ENCODE data around the gene BNC2.
"Not testable (repeated sequence)": the region's sequence is repeated elsewhere in the genome, so short reads cannot be mapped to it uniquely, and the experiment has no call there.

The BNC2 gene

GRCh38 chr9:16543686-16544085 lies 326.8 kb downstream of the BNC2 start:
- DNase-seq (ENCODE audit: low spot score), result no peak

GRCh38 chr9:16543225-16543624 lies 327.2 kb downstream of the BNC2 start:
- no peak for DNase-seq (ENCODE audit: low spot score)

- no peak for DNase-seq (ENCODE audit: low spot score)
These were observed 328.2 kb downstream of the BNC2 start for GRCh38 chr9:16542290-16542689.

- no peak for DNase-seq (ENCODE audit: low spot score)
These were observed 329.5 kb downstream of the BNC2 start for GRCh38 chr9:16540743-16541613.

GRCh38 chr9:16539626-16540025 lies 330.8 kb downstream of the BNC2 start:
- DNase-seq (ENCODE audit: low spot score), result not testable (repeated sequence)

GRCh38 chr9:16535555-16535954 lies 334.9 kb downstream of the BNC2 start:
- no peak for DNase-seq (ENCODE audit: low spot score)

GRCh38 chr9:16532681-16533450 lies 337.6 kb downstream of the BNC2 start:
- no peak for DNase-seq (ENCODE audit: low spot score)

- DNase-seq (ENCODE audit: low spot score), result no peak
These were observed 338.2 kb downstream of the BNC2 start for GRCh38 chr9:16532272-16532671.

- no peak for DNase-seq (ENCODE audit: low spot score)
These were observed 339.5 kb downstream of the BNC2 start for GRCh38 chr9:16530669-16531642.

GRCh38 chr9:16527573-16527972 lies 342.9 kb downstream of the BNC2 start:
- DNase-seq (ENCODE audit: low spot score), result no peak

GRCh38 chr9:16526380-16526779 lies 344.1 kb downstream of the BNC2 start:
- no peak for DNase-seq (ENCODE audit: low spot score)

- DNase-seq (ENCODE audit: low spot score), result no peak
These were observed 345.6 kb downstream of the BNC2 start for GRCh38 chr9:16524823-16525222.

- DNase-seq (ENCODE audit: low spot score), result no peak
These were observed 346.4 kb downstream of the BNC2 start for GRCh38 chr9:16524078-16524477.

- DNase-seq (ENCODE audit: low spot score), result no peak
These were observed 348.5 kb downstream of the BNC2 start for GRCh38 chr9:16521868-16522411.

- peak; percentile 40 for DNase-seq (ENCODE audit: low spot score)
These were observed 351.5 kb downstream of the BNC2 start for GRCh38 chr9:16519001-16519400.

GRCh38 chr9:16516891-16517290 lies 353.6 kb downstream of the BNC2 start:
- DNase-seq (ENCODE audit: low spot score), result no peak

GRCh38 chr9:16515879-16516301 lies 354.6 kb downstream of the BNC2 start:
- DNase-seq (ENCODE audit: low spot score), result peak; percentile 53

- DNase-seq (ENCODE audit: low spot score), result peak; percentile 16
These were observed 355.3 kb downstream of the BNC2 start for GRCh38 chr9:16515207-16515606.

GRCh38 chr9:16514131-16514530 lies 356.3 kb downstream of the BNC2 start:
- DNase-seq (ENCODE audit: low spot score), result peak; percentile 40

GRCh38 chr9:16512281-16512680 lies 358.2 kb downstream of the BNC2 start:
- no peak for DNase-seq (ENCODE audit: low spot score)

GRCh38 chr9:16510482-16510881 lies 360.0 kb downstream of the BNC2 start:
- DNase-seq (ENCODE audit: low spot score), result no peak

GRCh38 chr9:16509997-16510396 lies 360.5 kb downstream of the BNC2 start:
- no peak for DNase-seq (ENCODE audit: low spot score)
